Endometrial microvascular endothelial cells (primary cell): ENCODE results near the gene RPS15A. TPM values are rescaled to one million over a fixed set of nuclear protein-coding genes. Genes with fewer than 3 reads are reported as not detected.
"Not testable (repeated sequence)": the region's sequence is repeated elsewhere in the genome, so short reads cannot be mapped to it uniquely, and the experiment has no call there.

Experiments used
- in situ Hi-C: cut with HindIII; loops from 2 replicates; pipeline ENCODE4 v1.10.0; 2017; ENCODE audit warnings: low sequenced_read_pairs, low pct_unique_long_range_greater_than_20kb; ENCODE audit errors: inconsistent ontology term
- total RNA-seq: library from RNA; depleted of rRNA; stranded (reverse); fragments of >200 nt; gene quantifications from one replicate; pipeline ENCODE4 v1.2.3, GENCODE V29; 2015; ENCODE audit errors: inconsistent ontology term

Gene RPS15A
- total RNA-seq, 1 donor from 2014 or later: 2,210 TPM

DNA sequence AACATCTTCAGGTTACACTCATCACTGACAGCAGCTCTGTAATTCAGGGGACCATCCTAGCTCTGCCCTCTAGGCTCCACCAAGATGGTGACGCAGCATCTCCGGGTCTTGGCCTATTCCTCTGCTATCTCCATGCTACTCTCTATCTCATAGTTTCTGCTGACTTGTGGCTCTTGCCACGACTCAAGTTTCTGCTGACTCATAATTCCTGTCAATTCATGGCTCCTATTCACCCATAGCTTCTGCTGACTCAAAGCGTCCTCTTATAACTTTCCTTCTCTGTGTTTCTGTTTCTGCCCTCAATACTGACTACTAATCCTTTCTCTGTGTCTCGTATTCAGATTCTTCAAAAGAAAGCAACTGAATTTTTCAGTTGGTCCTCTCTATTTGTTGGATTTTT, 27.4 kb downstream of the RPS15A start:
- in situ Hi-C loops: not testable (repeated sequence)

DNA sequence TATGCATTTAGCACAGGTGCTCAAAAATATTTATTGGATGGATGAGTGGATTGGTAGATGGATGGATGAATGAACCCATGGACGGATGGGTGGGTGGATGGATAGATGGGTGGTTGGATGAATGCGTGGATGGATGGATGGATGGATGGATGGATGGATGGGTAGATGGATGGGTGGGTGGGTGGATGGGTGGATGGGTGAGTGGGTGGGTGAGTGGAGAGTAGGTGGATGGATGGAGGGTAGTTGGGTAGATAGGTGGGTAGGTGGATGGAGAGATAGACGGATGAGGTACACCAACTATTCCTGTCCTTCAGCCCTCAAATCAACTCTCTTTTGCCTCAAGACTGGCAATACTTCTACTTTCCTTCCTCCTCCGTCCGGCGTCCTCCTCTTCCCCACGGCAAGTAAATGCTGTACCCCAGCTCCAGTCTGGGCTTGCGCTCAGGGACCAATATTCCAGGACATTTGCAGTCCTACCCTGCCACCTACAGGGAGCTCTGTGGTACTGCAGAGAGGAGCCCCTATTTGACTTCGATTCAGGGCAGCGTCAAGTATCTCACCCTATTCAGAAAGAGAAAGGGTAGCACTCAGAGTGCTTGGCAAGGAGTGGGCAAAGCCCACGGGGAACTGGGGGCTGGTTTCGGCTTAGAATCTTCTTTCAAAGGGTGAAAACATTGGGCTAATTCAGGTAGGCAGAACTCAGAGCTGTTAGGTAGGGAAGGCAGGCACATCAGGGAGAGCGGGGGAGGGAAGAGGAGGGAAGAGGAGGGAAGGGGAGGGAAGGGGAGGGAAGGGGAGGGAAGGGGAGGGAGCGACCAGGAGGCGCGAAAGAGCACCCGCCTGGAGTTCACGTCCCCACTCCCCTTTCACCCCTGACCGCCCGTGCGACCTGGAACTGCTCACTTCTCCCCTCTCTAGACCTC, 30.3 kb downstream of the RPS15A start:
- in situ Hi-C loops: not testable (repeated sequence)

DNA sequence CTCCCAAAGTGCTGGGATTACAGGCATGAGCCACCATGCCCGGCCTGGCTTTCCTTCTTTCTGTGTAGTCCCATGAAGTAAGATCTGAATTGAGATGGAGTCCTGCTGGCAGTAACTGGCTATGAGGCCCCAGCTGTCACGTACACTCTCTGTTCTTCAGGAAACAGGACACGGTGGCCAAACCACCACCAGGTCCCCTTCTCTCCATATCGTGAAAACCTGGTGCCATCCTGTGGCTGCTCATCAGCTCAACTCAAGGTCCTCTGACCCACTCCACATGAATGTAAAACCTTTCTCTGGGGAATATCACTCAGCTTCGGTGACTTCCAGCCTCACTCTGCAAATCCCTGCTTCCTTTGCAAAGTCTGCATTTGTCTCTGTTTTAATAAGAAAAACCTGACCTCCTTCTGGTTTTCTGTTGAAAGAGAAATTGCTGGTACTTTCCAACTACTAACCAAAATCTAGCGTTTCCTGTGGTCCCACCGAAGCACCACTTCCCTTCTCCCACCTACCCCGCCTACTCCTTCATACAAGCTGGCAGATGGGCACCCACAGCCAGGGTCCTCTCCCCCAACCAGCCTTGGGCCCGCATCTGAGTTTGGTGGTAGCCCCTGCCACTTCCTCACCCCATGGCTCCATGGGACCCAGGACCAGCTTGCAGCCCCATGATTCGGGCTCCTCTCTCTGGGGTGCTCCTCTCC, 32.0 kb downstream of the RPS15A start:
- in situ Hi-C loops: not testable (repeated sequence)

DNA sequence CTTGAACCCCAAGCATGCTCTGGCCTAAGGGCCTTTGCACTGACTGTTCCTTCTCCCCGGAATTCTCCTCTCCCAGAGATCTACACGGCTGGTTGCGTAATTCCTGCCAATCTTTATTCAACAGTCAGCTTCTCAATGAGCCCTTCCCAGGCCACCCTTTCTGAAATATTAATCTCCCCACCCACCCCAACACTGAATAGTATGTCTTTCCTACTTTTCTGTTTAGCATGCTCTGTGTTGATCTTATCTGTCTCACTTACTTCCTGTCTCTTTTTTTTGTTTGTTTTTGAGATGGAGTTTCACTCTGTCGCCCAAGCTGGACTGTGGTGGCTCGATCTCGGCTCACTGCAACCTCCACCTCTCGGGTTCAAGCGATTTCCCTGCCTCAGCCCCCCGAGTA, 33.5 kb downstream of the RPS15A start:
- in situ Hi-C loops: not testable (repeated sequence)

DNA sequence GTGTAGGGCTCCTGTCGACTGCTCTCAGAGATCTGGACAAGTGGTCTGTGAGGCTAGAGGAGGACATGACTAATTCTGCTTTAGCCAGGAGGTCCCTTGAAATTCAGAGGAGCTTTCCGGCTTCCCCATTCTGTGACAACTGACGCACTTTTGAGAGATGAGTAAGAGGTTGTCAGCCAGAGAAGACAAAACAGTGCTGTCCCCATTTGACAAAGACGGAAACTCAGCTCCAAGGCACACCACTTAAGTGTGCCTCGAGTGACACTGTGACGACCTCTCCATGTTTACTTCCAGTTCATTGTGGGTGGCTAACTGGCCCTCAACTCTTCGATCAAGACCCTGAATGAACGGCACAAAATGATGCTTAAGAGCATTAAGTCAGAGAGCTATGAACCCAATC, 47.3 kb downstream of the RPS15A start:
- in situ Hi-C loops: not testable (repeated sequence)

DNA sequence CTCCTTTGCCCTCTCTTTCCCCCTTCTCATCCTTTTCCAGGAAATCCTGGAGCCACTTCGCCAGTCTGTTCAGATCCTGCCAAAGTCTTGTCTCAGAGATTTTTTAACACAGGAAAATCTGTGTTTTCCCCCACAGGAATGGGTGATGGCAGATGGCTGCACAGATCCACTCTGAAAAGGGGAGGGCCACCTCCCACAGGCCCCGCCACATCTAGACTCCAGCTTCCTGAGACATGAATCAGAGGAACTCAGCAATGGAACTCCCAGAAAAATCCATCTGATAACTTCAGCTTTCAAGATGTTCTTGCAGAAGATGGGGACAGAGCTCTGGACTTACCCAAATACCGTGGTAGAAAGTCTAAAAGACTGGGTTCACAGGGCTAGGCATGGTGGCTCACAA, 50.1 kb downstream of the RPS15A start:
- in situ Hi-C loops: not testable (repeated sequence)

DNA sequence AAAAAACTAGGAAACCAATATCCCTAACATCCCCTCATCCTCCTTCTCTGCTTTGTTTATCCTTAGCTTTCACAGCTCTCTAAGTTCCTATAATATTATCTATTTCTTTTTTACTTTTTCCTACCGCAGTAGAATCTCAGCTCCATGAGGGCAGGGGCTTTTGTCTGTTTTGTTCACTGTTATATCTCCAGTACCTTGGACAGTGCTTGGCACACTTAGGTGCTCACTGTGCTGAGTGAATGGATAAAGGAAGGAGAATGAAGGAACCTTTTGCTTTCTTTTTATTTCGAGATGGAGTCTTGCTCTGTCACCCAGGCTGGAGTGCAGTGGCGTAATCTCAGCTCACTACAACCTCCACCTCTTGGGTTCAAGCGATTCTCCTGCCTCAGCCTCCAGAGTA, 51.4 kb downstream of the RPS15A start:
- in situ Hi-C loops: not testable (repeated sequence)

DNA sequence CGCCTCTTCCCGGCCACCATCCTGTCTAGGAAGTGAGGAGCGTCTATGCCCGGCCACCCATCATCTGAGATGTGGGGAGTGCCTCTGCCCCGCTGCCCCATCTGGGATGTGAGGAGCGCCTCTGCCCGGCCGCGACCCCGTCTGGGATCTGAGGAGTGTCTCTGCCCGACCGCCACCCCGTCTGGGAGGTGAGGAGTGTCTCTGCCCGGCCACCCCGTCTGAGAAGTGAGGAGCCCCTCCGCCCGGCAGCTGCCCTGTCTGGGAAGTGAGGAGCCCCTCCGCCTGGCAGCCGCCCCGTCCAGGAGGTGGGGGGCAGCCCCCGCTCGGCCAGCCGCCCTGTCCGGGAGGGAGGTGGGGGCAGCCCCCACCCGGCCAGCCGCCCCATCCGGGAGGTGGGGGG, 55.9 kb downstream of the RPS15A start:
- in situ Hi-C loops: not testable (repeated sequence)

Other genes starting within 250 kb of the RPS15A start
- 136 TPM for gene NOMO2, start 228.2 kb downstream of the RPS15A start, total RNA-seq
- 526 TPM for gene ARL6IP1, start 11.2 kb upstream of the RPS15A start, total RNA-seq
- 30.9 TPM for gene SMG1, start 136.1 kb upstream of the RPS15A start, total RNA-seq
- 0.65 TPM for gene TMC7, start 193.6 kb upstream of the RPS15A start, total RNA-seq